Measurements from ENCODE around the gene KCNQ5.

Gene KCNQ5

DNA sequence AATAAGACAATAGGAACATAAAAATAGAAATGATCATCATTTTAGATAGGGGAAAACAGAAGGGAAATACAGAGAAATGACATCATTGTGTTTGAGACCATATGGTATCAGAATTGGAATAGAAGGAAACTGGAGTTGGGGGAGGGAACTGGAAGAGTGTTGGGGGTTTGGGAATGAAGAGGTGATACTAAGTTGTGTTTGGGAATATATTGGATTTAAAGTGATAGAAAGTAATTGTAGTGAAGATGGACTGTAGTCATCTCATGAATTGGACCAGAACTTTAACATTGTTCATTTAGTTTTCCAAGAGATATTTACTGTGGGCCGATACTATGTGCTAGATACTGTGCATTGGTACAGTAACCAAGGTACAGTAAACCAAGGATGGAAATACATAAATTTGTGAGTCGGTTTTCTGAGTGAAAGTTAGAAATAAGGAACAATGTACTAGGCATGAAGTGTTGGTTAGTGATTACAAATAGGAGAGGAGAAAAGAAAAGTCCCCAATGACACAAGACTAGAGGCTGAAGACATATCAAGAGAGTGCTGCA lies 32.3 kb downstream of the KCNQ5 start:
- Histone ChIP-seq H3K9me3 (ENCODE audit: low read depth, low read length) (no peaks in the 10 kb centered on the region), H3K9ac (ENCODE audit: insufficient read length) (no peak overlapping the region), H3K27ac (no peak overlapping the region), H3K4me3 (no peak overlapping the region), H3K36me3 (ENCODE audit: insufficient read depth, low read length) (peaks cover 3% of the 10 kb centered on the region; the same call in 1 of the 2 replicates)
- TF ChIP-seq POLR2AphosphoS5 (IDR thresholded peaks at IDR 0.05; ENCODE audit: borderline replicate concordance, low read depth, low read length) = no peak
- TF ChIP-seq EZH2 (IDR thresholded peaks at IDR 0.05) = no peak
- no peak for TF ChIP-seq FOXP2 (optimal IDR thresholded peaks at IDR 0.05; ENCODE audit: control extremely low read depth, extremely low read length, insufficient read depth)
- no peak for DNase-seq (ENCODE audit: low read depth, low spot score)

DNA sequence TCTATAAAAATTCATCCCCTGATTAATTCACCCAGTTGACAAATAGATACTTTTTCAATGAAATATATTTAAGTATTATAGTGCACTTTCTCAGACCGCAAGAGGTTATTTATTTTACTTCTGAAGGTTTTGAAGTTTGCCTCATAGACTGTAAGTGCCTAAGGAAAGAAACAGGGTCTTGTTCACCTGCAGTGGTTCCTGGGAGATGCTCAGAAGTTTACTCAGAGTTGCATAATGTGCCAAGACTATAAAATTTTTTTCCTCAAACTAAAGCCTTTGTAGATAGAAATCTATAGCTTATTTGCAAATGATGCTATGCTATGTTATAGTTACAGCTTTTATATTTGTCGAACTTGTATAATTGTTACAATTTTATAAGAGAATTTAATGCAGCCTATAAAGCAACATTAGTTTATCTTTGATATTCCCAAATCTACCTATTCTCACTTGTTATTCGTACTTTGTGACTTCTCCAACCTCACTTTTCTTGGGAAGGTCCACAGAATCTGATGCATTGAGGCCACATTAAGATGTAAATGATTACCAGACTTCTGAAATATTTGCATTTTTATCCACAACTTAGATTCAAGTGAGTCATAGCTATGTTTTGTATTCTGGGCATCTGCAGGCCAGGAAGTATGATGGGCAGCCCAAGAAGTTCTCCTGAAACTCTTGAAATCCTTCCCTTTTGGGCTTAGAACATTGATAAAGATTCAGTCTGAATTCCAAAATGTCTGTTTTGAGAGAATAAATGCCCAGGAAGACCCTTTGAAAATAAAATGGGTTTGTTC lies 35.7 kb downstream of the KCNQ5 start:
- no peak for DNase-seq (ENCODE audit: low read depth, low spot score)
- no peak for TF ChIP-seq POLR2AphosphoS5 (IDR thresholded peaks at IDR 0.05; ENCODE audit: borderline replicate concordance, low read depth, low read length)
- no peak overlapping the region for H3K27ac ChIP-seq
- H3K9ac ChIP-seq (ENCODE audit: insufficient read length) = no peak overlapping the region
- peaks cover 3% of the 10 kb centered on the region; the same call in 1 of the 2 replicates for H3K36me3 ChIP-seq (ENCODE audit: insufficient read depth, low read length)
- H3K9me3 ChIP-seq (ENCODE audit: low read depth, low read length) = no peaks in the 10 kb centered on the region
- H3K4me3 ChIP-seq = no peak overlapping the region

DNA sequence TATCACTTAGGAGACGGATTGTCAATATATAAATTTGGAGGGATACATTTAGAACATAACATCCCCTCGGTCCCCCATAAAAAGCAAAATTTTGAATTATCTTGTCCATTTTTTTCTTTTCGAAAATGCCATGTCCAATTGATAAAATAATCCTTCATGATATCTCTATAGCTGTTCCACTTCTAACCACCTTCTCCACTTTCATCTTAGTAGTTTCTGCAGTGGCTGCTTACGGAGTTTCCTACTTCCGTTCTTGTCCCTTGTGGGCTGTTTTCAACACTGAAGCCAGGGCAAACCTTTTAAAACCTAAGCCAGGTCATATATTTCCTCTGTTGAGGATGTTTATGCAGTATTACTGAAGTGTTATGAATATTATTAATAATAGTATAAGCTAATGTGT lies 37.9 kb downstream of the KCNQ5 start:
- no peaks in the 10 kb centered on the region for H3K36me3 ChIP-seq (ENCODE audit: insufficient read depth, low read length)
- no peak for DNase-seq (ENCODE audit: low read depth, low spot score)
- H3K9ac ChIP-seq (ENCODE audit: insufficient read length) = no peak overlapping the region
- no peaks in the 10 kb centered on the region for H3K9me3 ChIP-seq (ENCODE audit: low read depth, low read length)
- no peak overlapping the region for H3K27ac ChIP-seq
- H3K4me3 ChIP-seq = no peak overlapping the region
- TF ChIP-seq FOXP2 (optimal IDR thresholded peaks at IDR 0.05; ENCODE audit: control extremely low read depth, extremely low read length, insufficient read depth) (no peak), POLR2AphosphoS5 (IDR thresholded peaks at IDR 0.05; ENCODE audit: borderline replicate concordance, low read depth, low read length) (no peak), EZH2 (IDR thresholded peaks at IDR 0.05) (no peak)

DNA sequence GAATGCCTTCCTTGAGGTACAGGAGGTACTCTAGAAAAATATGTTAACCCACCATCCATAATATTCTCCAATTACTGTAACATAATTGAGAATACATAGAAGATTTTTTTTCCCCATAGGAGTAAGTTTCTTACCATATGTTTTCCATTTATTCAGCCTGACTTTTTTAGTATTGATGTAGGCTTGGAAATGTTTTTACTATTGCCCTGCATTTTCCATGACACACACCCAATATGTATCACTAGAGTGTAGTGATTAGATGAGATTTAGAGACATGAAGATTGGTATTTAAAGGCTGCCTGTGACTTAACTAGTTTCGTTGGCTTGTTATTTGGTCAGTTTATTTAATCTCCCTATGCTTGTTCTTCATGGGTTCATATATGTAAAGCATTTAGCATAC lies 39.5 kb downstream of the KCNQ5 start:
- DNase-seq (ENCODE audit: low read depth, low spot score) = no peak
- Histone ChIP-seq H3K9me3 (ENCODE audit: low read depth, low read length) (no peaks in the 10 kb centered on the region), H3K9ac (ENCODE audit: insufficient read length) (no peak overlapping the region), H3K4me3 (no peak overlapping the region), H3K36me3 (ENCODE audit: insufficient read depth, low read length) (no peaks in the 10 kb centered on the region), H3K27ac (no peak overlapping the region)
- no peak for TF ChIP-seq FOXP2 (optimal IDR thresholded peaks at IDR 0.05; ENCODE audit: control extremely low read depth, extremely low read length, insufficient read depth)
- no peak for TF ChIP-seq EZH2 (IDR thresholded peaks at IDR 0.05)
- no peak for TF ChIP-seq POLR2AphosphoS5 (IDR thresholded peaks at IDR 0.05; ENCODE audit: borderline replicate concordance, low read depth, low read length)

DNA sequence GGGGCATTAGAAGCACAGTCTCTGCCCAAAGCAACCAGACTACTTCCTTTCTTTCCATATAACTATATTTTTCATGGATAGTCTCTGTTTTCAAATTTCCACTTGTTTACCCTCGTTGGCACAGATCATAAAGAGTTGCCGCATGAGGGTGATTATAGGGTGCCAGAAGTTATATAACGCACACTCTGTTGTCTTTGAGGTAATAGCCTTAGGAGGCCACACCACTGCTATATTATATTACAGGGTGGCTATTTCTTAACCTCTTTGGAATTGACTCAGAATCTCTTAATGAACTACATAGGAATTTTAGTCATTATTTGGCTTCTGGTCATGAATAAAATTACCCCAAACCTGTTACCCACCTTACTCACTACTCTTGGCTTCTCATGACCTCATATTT lies 43.7 kb downstream of the KCNQ5 start:
- no peak overlapping the region for H3K27ac ChIP-seq
- peaks cover 3% of the 10 kb centered on the region; the same call in 1 of the 2 replicates for H3K9me3 ChIP-seq (ENCODE audit: low read depth, low read length)
- H3K4me3 ChIP-seq = no peak overlapping the region
- H3K36me3 ChIP-seq (ENCODE audit: insufficient read depth, low read length) = no peaks in the 10 kb centered on the region
- DNase-seq (ENCODE audit: low read depth, low spot score) = no peak
- no peak for TF ChIP-seq EZH2 (IDR thresholded peaks at IDR 0.05)
- no peak for TF ChIP-seq FOXP2 (optimal IDR thresholded peaks at IDR 0.05; ENCODE audit: control extremely low read depth, extremely low read length, insufficient read depth)
- no peak for TF ChIP-seq POLR2AphosphoS5 (IDR thresholded peaks at IDR 0.05; ENCODE audit: borderline replicate concordance, low read depth, low read length)
- H3K9ac ChIP-seq (ENCODE audit: insufficient read length) = no peak overlapping the region

DNA sequence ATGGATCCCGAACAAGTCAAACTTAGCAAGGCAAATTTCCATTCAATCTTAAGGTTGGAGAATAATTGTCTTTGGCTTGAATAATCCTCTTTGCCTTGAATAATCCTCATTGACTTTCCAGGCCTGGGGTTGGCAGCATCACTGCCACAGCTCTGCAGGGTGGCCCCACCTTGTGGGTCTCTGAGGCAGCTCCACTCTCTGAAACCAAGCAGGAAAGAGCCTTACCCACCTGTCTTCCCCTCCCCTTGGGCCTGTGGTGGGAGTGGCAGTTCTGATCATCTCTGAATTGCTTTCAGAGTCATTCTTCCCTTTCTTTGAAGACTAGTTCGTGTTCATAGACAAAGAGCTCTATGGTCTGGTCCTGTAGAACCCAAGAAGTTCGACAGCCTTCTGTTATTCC lies 47.5 kb downstream of the KCNQ5 start:
- Histone ChIP-seq H3K27ac (no peak overlapping the region), H3K4me3 (no peak overlapping the region), H3K36me3 (ENCODE audit: insufficient read depth, low read length) (no peaks in the 10 kb centered on the region), H3K9ac (ENCODE audit: insufficient read length) (no peak overlapping the region), H3K9me3 (ENCODE audit: low read depth, low read length) (peaks cover 3% of the 10 kb centered on the region; the same call in 1 of the 2 replicates)
- TF ChIP-seq FOXP2 (optimal IDR thresholded peaks at IDR 0.05; ENCODE audit: control extremely low read depth, extremely low read length, insufficient read depth) = no peak
- no peak for TF ChIP-seq POLR2AphosphoS5 (IDR thresholded peaks at IDR 0.05; ENCODE audit: borderline replicate concordance, low read depth, low read length)
- TF ChIP-seq EZH2 (IDR thresholded peaks at IDR 0.05) = no peak
- no peak for DNase-seq (ENCODE audit: low read depth, low spot score)

DNA sequence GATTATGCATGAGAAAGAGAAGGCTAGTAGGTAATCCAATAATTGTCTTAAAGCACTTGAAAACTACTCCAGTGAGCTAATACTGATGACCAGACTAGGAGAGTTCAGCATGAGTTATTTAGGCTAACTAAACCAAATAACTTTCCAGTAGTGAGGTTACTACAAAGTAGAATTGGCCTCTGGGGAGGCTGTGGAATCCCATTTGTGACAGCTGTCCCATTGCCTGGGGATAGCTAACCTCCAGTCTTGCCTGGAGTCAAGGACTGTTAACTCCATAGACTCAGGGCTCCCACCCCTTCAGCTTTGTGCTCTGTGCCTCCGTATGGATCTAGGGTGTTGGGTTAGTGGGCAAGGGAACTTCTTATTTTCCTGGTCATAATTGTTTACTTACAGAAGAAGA lies 51.0 kb downstream of the KCNQ5 start:
- Histone ChIP-seq H3K27ac (no peak overlapping the region), H3K9ac (ENCODE audit: insufficient read length) (no peak overlapping the region), H3K36me3 (ENCODE audit: insufficient read depth, low read length) (no peaks in the 10 kb centered on the region), H3K4me3 (no peak overlapping the region), H3K9me3 (ENCODE audit: low read depth, low read length) (no peaks in the 10 kb centered on the region)
- TF ChIP-seq FOXP2 (optimal IDR thresholded peaks at IDR 0.05; ENCODE audit: control extremely low read depth, extremely low read length, insufficient read depth) = no peak
- no peak for TF ChIP-seq EZH2 (IDR thresholded peaks at IDR 0.05)
- no peak for TF ChIP-seq POLR2AphosphoS5 (IDR thresholded peaks at IDR 0.05; ENCODE audit: borderline replicate concordance, low read depth, low read length)
- DNase-seq (ENCODE audit: low read depth, low spot score) = no peak

DNA sequence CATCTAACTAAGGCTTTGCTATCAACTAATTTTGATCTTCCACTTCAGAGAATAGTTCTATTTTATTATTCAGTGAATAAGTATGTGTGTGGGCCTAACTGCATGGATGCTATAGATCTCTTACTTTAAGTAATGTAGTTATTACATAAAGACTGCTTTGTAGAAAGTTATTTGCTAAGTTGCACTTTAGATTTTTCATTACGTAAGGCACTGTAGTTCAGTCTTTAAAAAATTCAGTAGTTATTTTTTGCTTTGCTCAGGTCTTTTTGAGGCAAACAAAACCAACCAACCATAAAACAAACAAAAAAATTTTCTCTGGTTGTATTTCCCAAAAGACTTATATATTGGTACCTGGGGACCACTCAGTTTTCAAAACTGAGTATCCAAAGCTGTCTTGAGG lies 53.0 kb downstream of the KCNQ5 start:
- Histone ChIP-seq H3K9ac (ENCODE audit: insufficient read length) (no peak overlapping the region), H3K4me3 (peak overlapping the region; percentile 31; the same call in 1 of the 2 replicates), H3K27ac (peak overlapping the region; percentile 83), H3K9me3 (ENCODE audit: low read depth, low read length) (no peaks in the 10 kb centered on the region), H3K36me3 (ENCODE audit: insufficient read depth, low read length) (peaks cover 3% of the 10 kb centered on the region; the same call in 1 of the 2 replicates)
- peak; percentile 52 for DNase-seq (ENCODE audit: low read depth, low spot score)
- TF ChIP-seq EZH2 (IDR thresholded peaks at IDR 0.05) (no peak), POLR2AphosphoS5 (IDR thresholded peaks at IDR 0.05; ENCODE audit: borderline replicate concordance, low read depth, low read length) (no peak), FOXP2 (optimal IDR thresholded peaks at IDR 0.05; ENCODE audit: control extremely low read depth, extremely low read length, insufficient read depth) (no peak)
